Hepatocyte (in vitro differentiated cells): ENCODE results near the gene CACNG5. TPM values are rescaled to one million over a fixed set of nuclear protein-coding genes. Genes with fewer than 3 reads are reported as not detected.

ENCODE experiments used
- DNase-seq: peaks from one replicate; pipeline ENCODE4 v3.0.0-alpha.2; 2016; ENCODE audit warnings: low spot score
- H2AFZ ChIP-seq: fragments of 200-600 bp; sonication (generic); 2 replicates; pipeline ENCODE4 v1.6.0; 2016; ENCODE audit warnings: antibody characterized with exemption, mild to moderate bottlenecking
- H3K27ac ChIP-seq: fragments of 200-600 bp; sonication (generic); 2 replicates; pipeline ENCODE4 v1.5.1; 2016; ENCODE audit warnings: mild to moderate bottlenecking
- H3K27me3 ChIP-seq: fragments of 200-600 bp; sonication (generic); 2 replicates; pipeline ENCODE4 v1.6.1; 2016
- H3K36me3 ChIP-seq: fragments of 200-600 bp; sonication (generic); replicated peaks from 2 replicates; pipeline ENCODE4 v1.5.1; 2016; ENCODE audit warnings: low read depth; ENCODE audit not compliant: insufficient read depth
- H3K4me1 ChIP-seq: fragments of 200-600 bp; sonication (generic); 2 replicates; pipeline ENCODE4 v1.5.1; 2016; ENCODE audit warnings: mild to moderate bottlenecking, moderate library complexity; ENCODE audit not compliant: insufficient read depth
- H3K4me2 ChIP-seq: fragments of 200-600 bp; sonication (generic); 2 replicates; pipeline ENCODE4 v1.6.0; 2016
- H3K4me3 ChIP-seq: fragments of 200-600 bp; sonication (generic); 2 replicates; pipeline ENCODE4 v1.5.1; 2016; ENCODE audit warnings: mild to moderate bottlenecking
- H3K79me2 ChIP-seq: fragments of 200-600 bp; sonication (generic); 2 replicates; pipeline ENCODE4 v1.6.0; 2017; ENCODE audit warnings: mild to moderate bottlenecking
- H3K9me2 ChIP-seq: fragments of 200-600 bp; sonication (generic); replicated peaks from 2 replicates; pipeline ENCODE4 v1.6.0; 2017; ENCODE audit warnings: mild to moderate bottlenecking; ENCODE audit not compliant: insufficient read depth
- H3K9me3 ChIP-seq: fragments of 200-600 bp; sonication (generic); 2 replicates; pipeline ENCODE4 v1.5.1; 2016; ENCODE audit warnings: low read depth, mild to moderate bottlenecking
- H4K20me1 ChIP-seq: fragments of 200-600 bp; sonication (generic); 2 replicates; pipeline ENCODE4 v1.6.0; 2016; ENCODE audit warnings: mild to moderate bottlenecking; ENCODE audit not compliant: insufficient read depth, poor library complexity, severe bottlenecking
- EZH2 ChIP-seq: fragments of 200-600 bp; sonication (generic); IDR thresholded peaks from 2 replicates; pipeline ENCODE4 v1.6.1; 2016; ENCODE audit warnings: antibody characterized with exemption, mild to moderate bottlenecking, borderline replicate concordance
- EZH2phosphoT487 ChIP-seq: fragments of 200-600 bp; sonication (generic); IDR thresholded peaks from one replicate; pipeline ENCODE4 v1.6.1; 2018; ENCODE audit warnings: antibody characterized with exemption, mild to moderate bottlenecking, low read depth, moderate library complexity; ENCODE audit not compliant: unreplicated experiment, severe bottlenecking
- WGBS: methylation state at CpG from one replicate; pipeline ENCODE4 v1.1.6; 2016; ENCODE audit warnings: low lambda C conversion rate; ENCODE audit errors: missing lambda C conversion rate; 5-methylcytosine and 5-hydroxymethylcytosine counted together
- polyA plus RNA-seq: library from polyadenylated mRNA; unstranded; fragments of >200 nt; fragmentation: Nextera tagmentation; extraction: Ambion mirVana; gene quantifications from 2 replicates; pipeline ENCODE4 v1.2.1, GENCODE V29; 2016
- total RNA-seq: library from RNA; depleted of rRNA; stranded (reverse); fragments of >200 nt; gene quantifications from 2 replicates; pipeline ENCODE4 v1.2.3, GENCODE V29; 2014
- TF ChIP-seq, protein P1 (sequence below): fragments of 200-600 bp; sonication (generic); IDR thresholded peaks from 2 replicates; pipeline ENCODE4 v1.5.1; 2016; ENCODE audit warnings: antibody characterized with exemption, mild to moderate bottlenecking; ENCODE audit not compliant: poor library complexity

The CACNG5 gene
- total and polyA plus RNA-seq, 2 experiments from 2014 or later, result not detected

DNA sequence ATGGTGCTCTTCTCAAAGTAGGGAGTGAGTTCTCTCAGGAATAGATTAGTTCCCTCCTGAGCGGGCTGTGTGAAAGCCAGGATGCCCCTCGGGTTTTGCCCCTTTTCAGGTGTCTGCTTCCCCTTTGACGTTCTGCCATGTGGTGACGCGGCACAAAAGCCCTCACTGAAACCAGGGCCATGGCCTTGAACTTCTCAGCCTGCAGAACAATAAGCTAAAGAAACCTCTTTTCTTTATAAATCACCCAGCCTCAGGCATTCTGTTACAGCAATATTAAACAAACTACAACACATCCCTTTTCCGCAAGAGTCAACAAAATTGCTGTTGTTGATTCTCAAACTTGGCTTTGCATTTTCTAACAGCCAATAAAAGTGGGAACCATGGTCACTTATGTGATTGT is 15.5 kb upstream of the CACNG5 start:
- Histone ChIP-seq H3K27me3 (no peaks in the 10 kb centered on the region), H3K36me3 (no peaks in the 10 kb centered on the region), H2AFZ (no peak overlapping the region), H3K9me2 (no peaks in the 10 kb centered on the region), H3K79me2 (no peaks in the 10 kb centered on the region), H3K9me3 (no peaks in the 10 kb centered on the region), H3K4me2 (no peak overlapping the region), H3K27ac (no peak overlapping the region), H3K4me1 (no peaks in the 10 kb centered on the region), H4K20me1 (no peaks in the 10 kb centered on the region), H3K4me3 (no peak overlapping the region)
- no peak for TF ChIP-seq EZH2phosphoT487
- TF ChIP-seq, protein P1, sequence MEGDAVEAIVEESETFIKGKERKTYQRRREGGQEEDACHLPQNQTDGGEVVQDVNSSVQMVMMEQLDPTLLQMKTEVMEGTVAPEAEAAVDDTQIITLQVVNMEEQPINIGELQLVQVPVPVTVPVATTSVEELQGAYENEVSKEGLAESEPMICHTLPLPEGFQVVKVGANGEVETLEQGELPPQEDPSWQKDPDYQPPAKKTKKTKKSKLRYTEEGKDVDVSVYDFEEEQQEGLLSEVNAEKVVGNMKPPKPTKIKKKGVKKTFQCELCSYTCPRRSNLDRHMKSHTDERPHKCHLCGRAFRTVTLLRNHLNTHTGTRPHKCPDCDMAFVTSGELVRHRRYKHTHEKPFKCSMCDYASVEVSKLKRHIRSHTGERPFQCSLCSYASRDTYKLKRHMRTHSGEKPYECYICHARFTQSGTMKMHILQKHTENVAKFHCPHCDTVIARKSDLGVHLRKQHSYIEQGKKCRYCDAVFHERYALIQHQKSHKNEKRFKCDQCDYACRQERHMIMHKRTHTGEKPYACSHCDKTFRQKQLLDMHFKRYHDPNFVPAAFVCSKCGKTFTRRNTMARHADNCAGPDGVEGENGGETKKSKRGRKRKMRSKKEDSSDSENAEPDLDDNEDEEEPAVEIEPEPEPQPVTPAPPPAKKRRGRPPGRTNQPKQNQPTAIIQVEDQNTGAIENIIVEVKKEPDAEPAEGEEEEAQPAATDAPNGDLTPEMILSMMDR, result no peak
- no peak for TF ChIP-seq EZH2
- WGBS, result 89% methylated on average over 6 of the region's 6 CpGs
- no peak for DNase-seq

DNA sequence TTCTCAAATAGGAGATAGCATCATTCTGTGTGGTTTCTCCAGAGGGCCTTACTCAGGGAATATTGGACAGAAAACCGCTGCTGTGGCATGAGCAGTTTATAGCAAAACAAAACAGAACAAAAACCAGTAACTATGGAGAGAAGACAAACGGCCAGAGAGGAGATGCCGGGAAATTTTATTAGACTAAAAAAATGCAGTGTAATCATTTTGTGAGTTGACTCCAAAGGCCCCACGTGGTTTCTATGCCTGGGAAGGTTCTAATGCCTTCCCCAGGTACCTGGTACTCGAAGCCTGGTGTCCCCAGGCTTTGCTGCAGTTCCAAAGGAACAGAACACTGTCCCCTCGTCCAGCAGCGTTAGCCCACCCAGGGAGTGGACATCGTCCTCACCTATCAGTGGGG is 12.9 kb upstream of the CACNG5 start:
- no peak overlapping the region for H3K27ac ChIP-seq
- no peak overlapping the region for H3K4me2 ChIP-seq
- H3K9me2 ChIP-seq, result no peaks in the 10 kb centered on the region
- H3K36me3 ChIP-seq, result no peaks in the 10 kb centered on the region
- no peaks in the 10 kb centered on the region for H4K20me1 ChIP-seq
- no peak overlapping the region for H2AFZ ChIP-seq
- H3K79me2 ChIP-seq, result no peaks in the 10 kb centered on the region
- DNase-seq, result no peak
- H3K4me1 ChIP-seq, result no peaks in the 10 kb centered on the region
- no peaks in the 10 kb centered on the region for H3K9me3 ChIP-seq
- no peak overlapping the region for H3K4me3 ChIP-seq
- TF ChIP-seq, protein P1, result no peak
- TF ChIP-seq EZH2 (no peak), EZH2phosphoT487 (no peak)
- H3K27me3 ChIP-seq, result no peaks in the 10 kb centered on the region
- 71% methylated on average over 8 of the region's 8 CpGs for WGBS

DNA sequence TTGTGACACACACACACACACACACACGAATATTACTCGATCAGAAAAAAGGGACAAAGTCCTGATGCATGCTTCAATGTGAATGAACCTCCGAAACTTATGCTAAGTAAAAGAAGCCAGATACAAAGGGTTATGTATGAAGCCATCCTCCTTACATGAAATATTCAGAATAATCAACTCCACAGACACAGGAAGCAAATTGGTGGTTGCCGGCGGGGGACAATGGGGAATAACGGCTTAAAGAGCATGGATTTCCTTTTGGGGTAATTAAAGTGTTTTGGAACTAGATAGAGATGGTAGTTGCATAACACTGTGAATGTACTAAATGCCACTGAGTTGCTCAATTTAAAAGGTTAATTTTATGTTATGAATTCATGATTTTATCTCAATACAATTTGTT is 8.1 kb upstream of the CACNG5 start:
- H3K4me1 ChIP-seq, result no peaks in the 10 kb centered on the region

More for the DNA sequence above, 8.1 kb upstream of the CACNG5 start:
- Histone ChIP-seq H3K27me3 (peaks cover 2% of the 10 kb centered on the region), H3K4me3 (no peak overlapping the region), H3K27ac (no peak overlapping the region), H3K36me3 (no peaks in the 10 kb centered on the region), H4K20me1 (no peaks in the 10 kb centered on the region), H3K9me3 (no peaks in the 10 kb centered on the region), H3K4me2 (no peak overlapping the region), H3K79me2 (no peaks in the 10 kb centered on the region), H2AFZ (no peak overlapping the region), H3K9me2 (no peaks in the 10 kb centered on the region)
- 85% methylated on average over 6 of the region's 6 CpGs for WGBS
- TF ChIP-seq EZH2 (no peak), EZH2phosphoT487 (no peak)
- TF ChIP-seq, protein P1, result no peak
- DNase-seq, result no peak
